Daoy (cell line): ENCODE measurements around the gene STATH. TPM values are rescaled to one million over a fixed set of nuclear protein-coding genes. Genes with fewer than 3 reads are reported as not detected.

Source experiments
- total RNA-seq: library from RNA; depleted of rRNA; stranded (reverse); fragments of >200 nt; shearing (Covaris generic); gene quantifications from 2 replicates; pipeline ENCODE4 v1.2.3, GENCODE V29; 2014; rRNA removed

Gene STATH
- total RNA-seq, 1 experiment from 2014 or later: not detected

Other genes with a start within 250 kb of the STATH start
- 0.63 and 0.74 TPM in 2 replicates for gene SULT1B1, start 235.3 kb upstream of the STATH start, total RNA-seq
- 0.33 and 1.3 TPM in 2 replicates for gene SULT1E1, start 135.8 kb upstream of the STATH start, total RNA-seq
- not detected in 2 replicates for gene CSN1S1, start 64.9 kb upstream of the STATH start, total RNA-seq
- not detected in 2 replicates for gene CSN2, start 30.2 kb upstream of the STATH start, total RNA-seq
- not detected in 2 replicates for gene HTN3, start 32.5 kb downstream of the STATH start, total RNA-seq
- gene HTN1, start 54.5 kb downstream of the STATH start, total RNA-seq: not detected in 2 replicates
- not detected in 2 replicates for gene PRR27, start 158.3 kb downstream of the STATH start, total RNA-seq
- gene ODAM, start 199.8 kb downstream of the STATH start, total RNA-seq: not detected in 2 replicates
- 0.97 TPM in 1 of 2 replicates, not detected in the other for gene FDCSP, start 230.2 kb downstream of the STATH start, total RNA-seq
- not detected in 2 replicates for gene CSN3, start 246.6 kb downstream of the STATH start, total RNA-seq